Erythroblast (primary cell): Measurements from ENCODE around the gene NUDCD3.

Experiments used
- GATA1 ChIP-seq: IDR thresholded peaks from 2 replicates; pipeline ENCODE4 v1.6.1; 2011; ENCODE audit warnings: low read depth, mild to moderate bottlenecking, control low read depth, low read length, moderate library complexity
- POLR2A ChIP-seq: IDR thresholded peaks from 2 replicates; pipeline ENCODE4 v1.6.1; 2011; ENCODE audit warnings: mild to moderate bottlenecking, low read length

GRCh38 chr7:44538798-44539668 is 48.6 kb upstream of the NUDCD3 start:
- TF ChIP-seq POLR2A, result no peak
- TF ChIP-seq GATA1, result no peak
